Left cardiac atrium (tissue), 4 donors: Measurements from ENCODE around the gene TK1. TPM values are rescaled to one million over a fixed set of nuclear protein-coding genes. Genes with fewer than 3 reads are reported as not detected.
A peak's percentile ranks its signal among the peaks of the same experiment; 100 is the strongest.
"Not testable (repeated sequence)": the region's sequence is repeated elsewhere in the genome, so short reads cannot be mapped to it uniquely, and the experiment has no call there.

Experiments
- ATAC-seq, 2 donors: fragments of 200-7000 bp; cut with Tn5 transposase; one replicate each; pipeline ENCODE4 v1.9.1; 2020; ENCODE audit warnings: mild to moderate bottlenecking in 2 of 2, moderate library complexity in 2 of 2
- DNase-seq: peaks from one replicate; pipeline ENCODE4 v3.0.0-alpha.2; 2020
- intact Hi-C, 2 donors: fragments of 100-400 bp; cut with DNase I; formaldehyde crosslinking; loops; one replicate each; pipeline versions ENCODE4 v1.14.1 to v1.15.1; 2022 to 2023
- long read RNA-seq: library from polyadenylated mRNA; unstranded; transcript quantifications from one replicate; pipeline ENCODE4 v2.0.0, GENCODE V29; 2021
- total RNA-seq, 2 donors: library from RNA; stranded (reverse); fragmentation: NEBNext Ultra II Directional; extraction: Animal tissue kit (Norgen Biotek cat#: 25700); gene quantifications; one replicate each; pipeline ENCODE4 v1.2.1, GENCODE V29; 2021
- donor health status: DM: no; HTN: yes; CAD: no.
- donor health status: DM: no; HTN: yes; CAD: no; lungs with severe emphysema.
- donor health status: DM: yes; HTN: yes; CAD: no.
- donor health status: Dilated cardiomyopathy.

TK1 gene, protein sequence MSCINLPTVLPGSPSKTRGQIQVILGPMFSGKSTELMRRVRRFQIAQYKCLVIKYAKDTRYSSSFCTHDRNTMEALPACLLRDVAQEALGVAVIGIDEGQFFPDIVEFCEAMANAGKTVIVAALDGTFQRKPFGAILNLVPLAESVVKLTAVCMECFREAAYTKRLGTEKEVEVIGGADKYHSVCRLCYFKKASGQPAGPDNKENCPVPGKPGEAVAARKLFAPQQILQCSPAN
- total RNA-seq, result 1 to 10 TPM; 1.8 to 7.7 TPM
- long read RNA-seq, partial matches to known transcripts, result 0 of 6 reads
- long read RNA-seq, other reads (novel, unspliced or antisense), result 1 of 6 reads

- DNase-seq (peak; percentile 96), ATAC-seq (peak; percentile 98 to 99)
- intact Hi-C loops, result no loop called here
Observed at GRCh38 chr17:78186692-78187595, at the start of gene TK1, which contains the start of gene AFMID. Gene TK1, minus strand, starts transcription at chr17:78187052. Its CDS starts 58 bp downstream, at chr17:78186994. Gene AFMID, plus strand, starts transcription at chr17:78187362. Its CDS starts 9 bp downstream, at chr17:78187371.

DNA sequence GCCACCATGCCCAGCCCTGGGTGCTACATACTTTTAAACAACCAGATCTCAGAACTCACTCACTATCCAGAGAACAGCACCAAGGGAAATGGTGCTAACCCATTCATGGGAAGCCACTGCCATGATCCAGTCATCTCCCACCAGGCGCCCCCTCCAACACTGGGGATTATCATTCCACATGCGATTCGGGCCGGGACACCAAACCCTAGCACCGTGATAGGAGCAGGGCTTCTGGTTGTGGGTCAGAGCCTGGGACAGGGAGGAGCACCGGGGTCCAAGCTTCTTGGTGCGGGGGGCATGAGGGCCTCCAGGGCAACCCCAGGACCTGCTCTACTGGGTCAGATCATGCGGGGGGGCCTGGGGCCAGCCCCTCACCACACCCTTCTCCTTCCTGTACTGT, 49.0 kb upstream of the TK1 start:
- intact Hi-C loops, result no loop called here
- ATAC-seq (no peak), DNase-seq (no peak)

GRCh38 chr17:78235022-78235421, 48.2 kb upstream of the TK1 start:
- intact Hi-C loops, ATAC-seq: not testable (repeated sequence)
- DNase-seq, result peak; percentile 71

DNA sequence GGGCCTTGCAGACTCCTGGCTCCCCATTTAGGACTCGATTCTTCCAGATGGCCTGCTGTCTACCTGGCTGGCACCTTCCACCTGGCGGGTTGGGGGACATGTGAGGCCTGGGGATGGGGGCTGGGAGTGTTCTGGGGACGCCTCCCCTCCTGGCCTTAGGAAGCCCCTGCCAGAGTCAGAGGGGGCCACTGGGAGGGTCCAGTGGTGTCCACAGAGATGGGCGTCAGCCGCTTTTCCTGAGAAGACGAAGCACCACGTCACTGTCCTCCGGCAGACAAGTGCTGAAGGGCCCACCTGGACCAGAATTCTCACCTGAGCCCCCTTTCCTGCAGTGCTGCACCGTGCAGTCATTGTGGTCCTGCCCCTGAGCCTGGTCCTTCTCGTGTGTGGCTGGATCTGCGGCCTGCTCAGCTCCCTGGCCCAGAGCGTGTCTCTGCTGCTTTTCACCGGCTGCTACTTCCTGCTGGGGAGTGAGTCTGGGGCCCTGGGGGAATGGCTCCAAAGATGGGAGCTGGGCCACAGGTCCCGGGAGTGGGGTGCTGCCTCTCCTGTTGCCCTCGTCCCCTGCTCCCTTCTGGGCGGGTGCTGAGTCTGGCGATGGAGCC, 47.5 kb upstream of the TK1 start:
- intact Hi-C loops, result no loop called here
- ATAC-seq (no peak), DNase-seq (no peak)

GRCh38 chr17:78233678-78234077, 46.8 kb upstream of the TK1 start:
- ATAC-seq (no peak), DNase-seq (no peak)
- intact Hi-C loops, result no loop called here

DNA sequence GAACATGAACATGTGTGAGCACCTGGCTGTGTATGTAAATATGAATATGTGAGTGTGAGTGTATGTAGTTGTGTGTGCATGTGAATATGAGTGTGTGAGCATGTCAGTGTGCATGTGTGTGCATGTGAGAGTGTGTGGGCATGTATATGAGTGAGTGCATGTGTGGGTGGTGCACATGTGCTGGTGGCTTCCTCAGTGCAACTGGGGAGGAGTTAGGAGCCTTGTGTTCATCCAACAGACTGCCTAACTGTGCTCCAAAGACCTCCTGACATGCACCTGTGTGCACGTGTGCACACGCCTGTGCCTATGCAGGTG, 46.0 kb upstream of the TK1 start:
- intact Hi-C loops, result no loop called here
- ATAC-seq (no peak), DNase-seq (no peak)

DNA sequence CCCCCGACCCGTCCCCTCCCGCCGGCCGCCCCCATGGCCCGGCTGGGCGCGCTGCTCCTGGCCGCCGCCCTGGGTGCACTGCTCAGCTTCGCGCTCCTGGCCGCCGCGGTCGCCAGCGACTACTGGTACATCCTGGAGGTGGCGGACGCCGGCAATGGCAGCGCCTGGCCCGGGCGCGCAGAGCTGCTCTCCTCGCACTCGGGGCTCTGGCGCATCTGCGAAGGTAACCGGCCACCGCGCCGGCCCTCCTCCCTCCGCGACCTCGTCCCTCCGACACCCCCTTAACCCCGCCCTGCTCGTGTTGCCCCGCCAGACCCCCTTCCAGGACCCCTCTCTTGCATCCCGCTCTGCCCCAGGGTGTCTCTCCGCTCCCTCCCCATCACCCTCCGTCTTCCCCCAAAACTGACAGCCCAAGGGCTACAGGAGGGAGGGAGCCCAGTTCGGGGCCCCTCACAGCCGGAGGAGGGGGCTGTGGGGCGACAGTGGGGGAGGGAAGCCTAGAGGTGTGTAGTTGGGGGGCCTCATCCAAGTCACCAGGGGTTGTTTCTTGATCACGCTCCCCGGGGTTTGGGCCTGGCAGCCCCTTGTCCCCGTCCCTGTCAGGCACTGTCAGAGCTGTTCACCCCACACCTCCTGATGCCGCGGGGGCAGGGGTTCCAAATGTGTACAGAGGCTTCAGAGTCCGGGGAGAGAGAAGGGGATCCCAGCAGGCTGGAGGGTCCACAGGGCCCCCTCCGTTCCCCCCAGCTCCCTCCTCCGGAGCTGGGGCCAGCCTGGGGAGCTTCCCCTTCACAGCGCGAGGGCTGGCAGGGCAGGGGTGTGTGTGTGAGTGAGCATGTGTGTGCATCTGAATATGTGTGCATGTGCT, 45.4 kb upstream of the TK1 start:
- ATAC-seq (no peak), DNase-seq (no peak)
- intact Hi-C loops, result no loop called here

DNA sequence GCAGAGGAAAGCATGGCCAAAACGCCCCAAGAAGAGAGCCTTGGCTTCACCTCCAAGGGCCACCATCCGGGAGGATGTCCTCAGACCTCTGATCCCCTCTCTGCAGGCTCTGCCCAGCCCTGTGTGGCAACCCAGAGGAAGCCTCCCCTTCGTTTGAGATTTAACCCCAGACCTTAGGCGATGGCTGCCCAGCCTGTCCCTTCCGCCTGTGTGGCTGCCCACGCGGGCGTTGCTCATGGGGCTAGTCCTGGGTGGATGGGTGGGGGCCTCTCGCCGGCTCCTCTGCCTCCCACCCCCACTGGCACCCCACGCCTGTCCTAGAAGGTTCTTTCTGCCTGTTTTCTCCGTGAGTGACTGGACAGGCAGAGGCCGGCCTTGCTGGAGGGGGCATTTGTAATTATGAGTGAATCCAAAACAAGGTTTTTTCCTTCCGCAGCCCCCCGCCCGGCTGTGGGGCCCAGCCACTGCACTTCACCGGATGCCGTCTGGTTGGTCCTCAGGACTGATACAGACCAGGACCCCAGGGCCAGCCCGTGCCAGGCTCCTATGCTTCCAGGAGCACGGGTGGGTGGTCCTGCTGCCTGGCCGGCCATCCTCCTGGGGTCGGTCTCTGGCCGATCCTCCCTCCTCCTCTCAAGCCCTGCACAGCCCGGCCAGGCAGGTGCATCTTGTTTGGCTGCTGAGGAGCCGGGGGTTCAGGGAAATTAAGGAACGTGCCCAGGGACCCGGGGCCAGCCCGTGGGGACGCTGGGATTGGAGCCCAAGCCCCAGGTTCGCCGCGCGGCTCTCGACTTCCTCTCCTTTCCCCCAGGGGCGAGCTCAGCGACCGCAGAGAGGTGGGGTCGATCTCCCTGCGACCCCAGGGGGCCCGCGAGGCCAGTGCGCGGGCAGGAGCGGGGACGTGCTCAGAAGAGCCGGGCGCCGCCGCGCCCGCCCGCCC, 44.4 kb upstream of the TK1 start, which contains the start of gene TMEM235:
TSS of gene TMEM235 (plus strand) at position 636 of the 940 bp plus-strand sequence. CDS start 393 bp downstream, outside the sequence.
- ATAC-seq, result no peak
- DNase-seq, result no peak
- intact Hi-C loops, result no loop called here

DNA sequence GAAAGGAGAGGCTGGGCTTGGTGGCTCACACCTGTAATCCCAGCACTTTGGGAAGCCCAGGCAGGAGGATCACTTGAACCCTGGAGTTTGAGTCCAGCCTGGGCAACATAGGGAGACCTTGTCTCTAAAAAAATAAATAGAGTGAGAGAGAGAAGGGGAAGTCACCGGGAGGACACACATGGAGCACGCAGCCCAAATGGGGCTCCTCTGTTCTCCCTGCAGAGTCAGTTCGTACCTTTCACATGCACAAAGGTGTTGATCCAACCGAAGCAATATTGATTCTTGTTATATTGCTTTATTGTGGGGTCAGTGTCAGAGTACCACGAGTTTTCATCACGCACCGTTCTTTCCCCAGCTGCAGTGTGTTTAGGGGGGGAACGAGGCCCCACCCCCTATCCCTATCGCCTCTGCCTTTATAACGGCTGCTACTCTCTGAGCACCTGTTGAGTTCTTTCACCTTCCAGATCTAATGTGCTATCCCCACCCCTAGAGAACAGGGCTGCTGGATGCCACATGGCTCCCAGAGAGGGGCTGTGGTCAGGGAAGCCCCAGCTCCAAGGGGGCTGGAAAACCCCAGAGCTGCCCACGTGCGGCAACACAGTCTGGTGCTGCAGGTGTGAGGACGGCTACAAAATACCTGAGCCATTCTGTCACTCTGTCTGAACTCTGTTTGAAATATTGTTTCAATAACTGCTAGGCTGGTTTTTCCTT, 43.6 kb upstream of the TK1 start:
- DNase-seq (no peak), ATAC-seq (no peak)
- intact Hi-C loops, result no loop called here

DNA sequence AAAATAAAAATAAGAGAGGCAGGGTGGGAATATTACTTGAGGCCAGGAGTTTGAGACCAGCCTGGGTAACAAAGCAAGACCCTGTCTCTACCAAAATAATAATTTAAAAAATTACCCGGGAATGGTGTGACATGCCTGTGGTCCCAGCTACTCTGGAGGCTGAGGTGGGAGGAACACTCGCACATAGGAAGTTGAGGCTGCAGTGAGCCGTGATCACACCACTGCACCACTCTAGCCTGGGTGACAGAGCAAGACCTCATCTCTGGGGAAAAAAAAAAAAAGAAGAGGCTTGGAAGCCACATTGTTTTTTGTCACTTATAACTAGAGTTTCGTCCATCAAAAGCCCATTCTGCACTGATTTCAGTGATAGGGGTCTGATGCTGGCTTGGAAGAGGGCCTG, 41.3 kb upstream of the TK1 start:
- intact Hi-C loops, result no loop called here
- ATAC-seq, result no peak
- no peak for DNase-seq

- intact Hi-C loops, result no loop called here
- ATAC-seq (no peak), DNase-seq (no peak)
Observed at GRCh38 chr17:78227455-78227916, 40.6 kb upstream of the TK1 start.

- intact Hi-C loops, result no loop called here
- DNase-seq (no peak), ATAC-seq (no peak)
Observed at GRCh38 chr17:78226759-78227454, 40.1 kb upstream of the TK1 start.

GRCh38 chr17:78226055-78226758, 39.4 kb upstream of the TK1 start:
- DNase-seq (no peak), ATAC-seq (no peak)
- intact Hi-C loops, result no loop called here

DNA sequence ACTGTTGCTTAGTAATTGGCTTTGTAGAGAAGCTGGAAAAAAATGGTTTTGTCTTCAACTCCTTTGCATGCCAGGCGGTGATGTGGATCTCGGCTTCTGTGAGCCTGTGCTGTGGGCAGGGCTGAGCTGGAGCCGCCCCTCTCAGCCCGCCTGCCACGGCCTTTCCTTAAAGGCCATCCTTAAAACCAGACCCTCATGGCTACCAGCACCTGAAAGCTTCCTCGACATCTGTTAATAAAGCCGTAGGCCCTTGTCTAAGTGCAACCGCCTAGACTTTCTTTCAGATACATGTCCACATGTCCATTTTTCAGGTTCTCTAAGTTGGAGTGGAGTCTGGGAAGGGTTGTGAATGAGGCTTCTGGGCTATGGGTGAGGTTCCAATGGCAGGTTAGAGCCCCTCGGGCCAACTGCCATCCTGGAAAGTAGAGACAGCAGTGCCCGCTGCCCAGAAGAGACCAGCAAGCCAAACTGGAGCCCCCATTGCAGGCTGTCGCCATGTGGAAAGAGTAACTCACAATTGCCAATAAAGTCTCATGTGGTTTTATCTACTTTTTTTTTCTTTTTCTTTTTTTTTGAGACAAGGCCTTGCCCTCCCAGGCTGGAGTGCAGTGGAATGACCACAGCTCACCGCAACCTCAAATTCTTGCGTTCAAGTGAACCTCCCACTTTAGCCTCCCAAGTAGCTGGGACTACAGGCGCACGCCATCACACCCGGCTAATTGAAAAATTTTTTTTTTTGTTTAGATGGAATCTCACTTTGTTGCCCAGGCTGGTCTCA, 38.4 kb upstream of the TK1 start:
- DNase-seq (no peak), ATAC-seq (no peak)
- intact Hi-C loops, result no loop called here
